GM18858 (cell line): Measurements from ENCODE around the gene ELAVL1.

Source experiments
- ATAC-seq: cut with Tn5 transposase; IDR thresholded peaks from one replicate; pipeline ENCODE4 v1.9.1; 2021; ENCODE audit not compliant: unreplicated experiment

The ELAVL1 gene

GRCh38 chr19:7986321-7987113 lies 18.9 kb downstream of the ELAVL1 start:
- ATAC-seq, result no peak

- ATAC-seq, result no peak
Measured at GRCh38 chr19:7985481-7985911, 19.9 kb downstream of the ELAVL1 start.

GRCh38 chr19:7983995-7984837 lies 21.2 kb downstream of the ELAVL1 start:
- ATAC-seq, result no peak

GRCh38 chr19:7983286-7983950 lies 22.0 kb downstream of the ELAVL1 start:
- no peak for ATAC-seq

GRCh38 chr19:7982651-7983099 lies 22.8 kb downstream of the ELAVL1 start:
- no peak for ATAC-seq

GRCh38 chr19:7982103-7982502 lies 23.3 kb downstream of the ELAVL1 start:
- no peak for ATAC-seq

GRCh38 chr19:7981661-7982060 lies 23.8 kb downstream of the ELAVL1 start:
- no peak for ATAC-seq

- ATAC-seq, result no peak
Measured at GRCh38 chr19:7981199-7981598, 24.2 kb downstream of the ELAVL1 start.

- no peak for ATAC-seq
Measured at GRCh38 chr19:7980635-7981121, 24.8 kb downstream of the ELAVL1 start.

- no peak for ATAC-seq
Measured at GRCh38 chr19:7980168-7980567, 25.3 kb downstream of the ELAVL1 start.

GRCh38 chr19:7979559-7979958 lies 25.9 kb downstream of the ELAVL1 start:
- no peak for ATAC-seq

GRCh38 chr19:7979011-7979410 lies 26.4 kb downstream of the ELAVL1 start:
- ATAC-seq, result no peak

GRCh38 chr19:7978179-7978825 lies 27.1 kb downstream of the ELAVL1 start:
- ATAC-seq, result no peak

GRCh38 chr19:7977723-7978040 lies 27.8 kb downstream of the ELAVL1 start:
- ATAC-seq, result no peak

GRCh38 chr19:7977021-7977722 lies 28.3 kb downstream of the ELAVL1 start:
- ATAC-seq, result no peak

GRCh38 chr19:7976461-7976860 lies 29.0 kb downstream of the ELAVL1 start:
- no peak for ATAC-seq

- ATAC-seq, result no peak
Measured at GRCh38 chr19:7975037-7975436, 30.4 kb downstream of the ELAVL1 start.

- no peak for ATAC-seq
Measured at GRCh38 chr19:7973883-7974282, 31.6 kb downstream of the ELAVL1 start.

GRCh38 chr19:7971553-7972520 lies 33.6 kb downstream of the ELAVL1 start:
- ATAC-seq, result no peak
